Neuronal stem cell (in vitro differentiated cells): ENCODE measurements around the gene KIF26B.

Source experiments
- DNase-seq: peaks from one replicate; pipeline ENCODE4 v3.0.0-alpha.2; 2013; ENCODE audit warnings: low spot score
- H2AFZ ChIP-seq: one replicate; pipeline ENCODE4 v1.6.1; 2013; ENCODE audit warnings: mild to moderate bottlenecking, low read length, inconsistent platforms
- H2AK5ac ChIP-seq: 2 replicates; pipeline ENCODE4 v1.6.1; 2013; ENCODE audit warnings: low read depth, mild to moderate bottlenecking, inconsistent platforms, low read length, moderate library complexity, mixed read lengths
- H2BK120ac ChIP-seq: 2 replicates; pipeline ENCODE4 v1.6.1; 2013; ENCODE audit warnings: low read depth, mild to moderate bottlenecking, inconsistent platforms, low read length, moderate library complexity, mixed read lengths
- H2BK12ac ChIP-seq: one replicate; pipeline ENCODE4 v1.6.1; 2013; ENCODE audit warnings: low read length, inconsistent platforms
- H2BK15ac ChIP-seq: 2 replicates; pipeline ENCODE4 v1.6.1; 2013; ENCODE audit warnings: mild to moderate bottlenecking, low read length, inconsistent platforms, mixed read lengths
- H2BK5ac ChIP-seq: one replicate; pipeline ENCODE4 v1.6.1; 2013; ENCODE audit warnings: inconsistent platforms, mild to moderate bottlenecking, low read length, moderate library complexity
- H3K14ac ChIP-seq: one replicate; pipeline ENCODE4 v1.6.1; 2013; ENCODE audit warnings: low read length, inconsistent platforms
- H3K18ac ChIP-seq: 2 replicates; pipeline ENCODE4 v1.6.1; 2013; ENCODE audit warnings: low read length, inconsistent platforms
- H3K23ac ChIP-seq: 2 replicates; pipeline ENCODE4 v1.6.1; 2013; ENCODE audit warnings: low read depth, mild to moderate bottlenecking, mixed read lengths, low read length, inconsistent platforms; ENCODE audit not compliant: poor library complexity
- H3K27ac ChIP-seq: replicated peaks from 3 replicates; pipeline ENCODE4 v1.5.1; 2013; ENCODE audit warnings: low read length, inconsistent platforms
- H3K27me3 ChIP-seq, 3 experiments: 2 replicates each; pipeline ENCODE4 v1.6.1; 2013; ENCODE audit warnings: low read length in 3 of 3, mild to moderate bottlenecking in 2 of 3, inconsistent platforms in 1 of 3, low read depth in 1 of 3, mixed read lengths in 1 of 3, moderate library complexity in 1 of 3; ENCODE audit not compliant: control insufficient read depth in 3 of 3, insufficient read depth in 3 of 3
- H3K36me3 ChIP-seq, 2 donors: replicated peaks in 1 of 2; 2 replicates each; pipeline ENCODE4 v1.6.1; 2013; ENCODE audit warnings: low read length in 2 of 2; ENCODE audit not compliant: control insufficient read depth in 2 of 2, insufficient read depth in 2 of 2
- H3K4ac ChIP-seq: 2 replicates; pipeline ENCODE4 v1.6.1; 2013; ENCODE audit warnings: inconsistent platforms, mild to moderate bottlenecking, low read length, moderate library complexity
- H3K4me1 ChIP-seq, 2 donors: 1 replicate in 1 of 2; 2 replicates in 1 of 2; pipeline ENCODE4 v1.6.1; 2013; ENCODE audit warnings: low read length in 2 of 2, low read depth in 1 of 2; ENCODE audit not compliant: control insufficient read depth in 2 of 2, insufficient read depth in 1 of 2
- H3K4me2 ChIP-seq: one replicate; pipeline ENCODE4 v1.6.1; 2013; ENCODE audit warnings: mild to moderate bottlenecking, low read length, inconsistent platforms; ENCODE audit not compliant: insufficient read depth, poor library complexity, severe bottlenecking
- H3K4me3 ChIP-seq, 2 donors: 2 replicates each; pipeline ENCODE4 v1.5.1; 2013; ENCODE audit warnings: low read length in 2 of 2, mild to moderate bottlenecking in 2 of 2, inconsistent platforms in 1 of 2, moderate library complexity in 1 of 2
- H3K79me1 ChIP-seq: one replicate; pipeline ENCODE4 v1.6.1; 2013; ENCODE audit warnings: low read depth, mild to moderate bottlenecking, inconsistent platforms, low read length, moderate library complexity
- H3K9ac ChIP-seq: one replicate; pipeline ENCODE4 v1.6.1; 2013; ENCODE audit warnings: mild to moderate bottlenecking, low read depth, low read length, inconsistent platforms; ENCODE audit not compliant: poor library complexity
- H3K9me3 ChIP-seq, 2 donors: replicated peaks in 1 of 2; 2 replicates each; pipeline versions ENCODE3 to v1.6.1; 2013; ENCODE audit warnings: low read length in 2 of 2, mild to moderate bottlenecking in 2 of 2, inconsistent platforms in 1 of 2, low read depth in 1 of 2, mixed read lengths in 1 of 2, moderate library complexity in 1 of 2; ENCODE audit not compliant: control insufficient read depth in 2 of 2, insufficient read depth in 1 of 2
- H4K8ac ChIP-seq: one replicate; pipeline ENCODE4 v1.6.1; 2013; ENCODE audit warnings: low read depth, mild to moderate bottlenecking, inconsistent platforms, low read length, moderate library complexity
- H4K91ac ChIP-seq: one replicate; pipeline ENCODE4 v1.6.1; 2013; ENCODE audit warnings: low read length, low read depth, mild to moderate bottlenecking, inconsistent platforms; ENCODE audit not compliant: poor library complexity
- WGBS, 2 donors: extraction: QIAGEN DNeasy Blood & Tissue Kit; methylation state at CpG; one replicate each; pipeline ENCODE4 v1.1.7; 2013; ENCODE audit warnings: missing lambda C conversion rate in 2 of 2, mixed read lengths in 1 of 2; ENCODE audit not compliant: insufficient read length in 2 of 2, insufficient replicate concordance in 1 of 2; ENCODE audit errors: extremely low coverage in 2 of 2; 5-methylcytosine and 5-hydroxymethylcytosine counted together

Gene KIF26B

GRCh38 chr1:245416781-245417180 lies 262.0 kb downstream of the KIF26B start:
- no peak overlapping the region for H3K27ac ChIP-seq
- no CpG with 5 or more reads among the region's 2 CpGs for WGBS, 2 donors
- peaks cover 8 to 9% of the 10 kb centered on the region in 2 donors for H3K4me1 ChIP-seq
- H3K23ac ChIP-seq: no peak overlapping the region
- H2BK5ac ChIP-seq: no peak overlapping the region
- H2BK15ac ChIP-seq: no peak overlapping the region
- H2AFZ ChIP-seq: no peak overlapping the region
- H3K79me1 ChIP-seq: no peaks in the 10 kb centered on the region
- no peak overlapping the region for H3K4me3 ChIP-seq
- H3K9ac ChIP-seq: no peak overlapping the region
- no peak overlapping the region for H3K14ac ChIP-seq
- H3K4ac ChIP-seq: no peak overlapping the region
- H3K36me3 ChIP-seq: peaks cover 0 to 20% of the 10 kb centered on the region in 2 donors
- H3K27me3 ChIP-seq: no peaks in the 10 kb centered on the region
- H3K9me3 ChIP-seq: no peaks in the 10 kb centered on the region
- no peak overlapping the region for H4K91ac ChIP-seq
- no peak overlapping the region for H2AK5ac ChIP-seq
- H4K8ac ChIP-seq: no peak overlapping the region
- no peak overlapping the region for H3K4me2 ChIP-seq
- H2BK12ac ChIP-seq: no peak overlapping the region
- no peak overlapping the region for H2BK120ac ChIP-seq
- DNase-seq: no peak
- peak overlapping the region; percentile 67 for H3K18ac ChIP-seq

DNA sequence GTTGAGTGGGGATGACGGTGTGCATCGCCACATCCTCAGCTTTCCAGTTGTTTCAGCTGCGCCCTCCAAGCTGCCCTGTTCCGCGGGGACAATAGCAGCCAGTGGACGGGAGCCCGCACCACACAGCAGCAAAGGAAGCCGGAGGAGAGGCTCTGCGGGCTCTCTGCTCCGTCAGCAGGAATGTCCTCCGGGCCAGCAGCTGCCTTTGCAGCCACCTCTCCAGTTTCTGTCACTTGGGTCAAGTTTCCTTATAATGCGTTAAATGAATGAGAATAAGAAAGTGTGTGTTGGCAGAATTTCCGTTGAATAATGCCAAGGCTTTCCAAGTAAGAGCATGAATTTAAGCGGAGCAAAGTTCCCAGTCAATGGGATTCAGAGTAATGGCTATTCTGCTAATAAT lies 263.3 kb downstream of the KIF26B start:
- Histone ChIP-seq H3K4me2 (no peak overlapping the region), H3K23ac (no peak overlapping the region), H3K36me3 (peaks cover 0 to 27% of the 10 kb centered on the region in 2 donors), H3K79me1 (no peaks in the 10 kb centered on the region), H3K4me3 (no peak overlapping the region), H4K91ac (no peak overlapping the region), H3K9me3 (no peaks in the 10 kb centered on the region), H3K14ac (no peak overlapping the region), H3K4me1 (peaks cover 2 to 8% of the 10 kb centered on the region in 2 donors), H3K27me3 (no peaks in the 10 kb centered on the region), H2AFZ (no peak overlapping the region), H3K27ac (no peak overlapping the region), H2BK12ac (no peak overlapping the region), H2BK15ac (peak overlapping the region; percentile 5), H3K9ac (no peak overlapping the region), H2AK5ac (no peak overlapping the region), H2BK120ac (no peak overlapping the region), H3K18ac (no peak overlapping the region), H3K4ac (no peak overlapping the region), H4K8ac (no peak overlapping the region), H2BK5ac (no peak overlapping the region)
- no peak for DNase-seq
- WGBS, 2 donors: no CpG with 5 or more reads among the region's 14 CpGs

DNA sequence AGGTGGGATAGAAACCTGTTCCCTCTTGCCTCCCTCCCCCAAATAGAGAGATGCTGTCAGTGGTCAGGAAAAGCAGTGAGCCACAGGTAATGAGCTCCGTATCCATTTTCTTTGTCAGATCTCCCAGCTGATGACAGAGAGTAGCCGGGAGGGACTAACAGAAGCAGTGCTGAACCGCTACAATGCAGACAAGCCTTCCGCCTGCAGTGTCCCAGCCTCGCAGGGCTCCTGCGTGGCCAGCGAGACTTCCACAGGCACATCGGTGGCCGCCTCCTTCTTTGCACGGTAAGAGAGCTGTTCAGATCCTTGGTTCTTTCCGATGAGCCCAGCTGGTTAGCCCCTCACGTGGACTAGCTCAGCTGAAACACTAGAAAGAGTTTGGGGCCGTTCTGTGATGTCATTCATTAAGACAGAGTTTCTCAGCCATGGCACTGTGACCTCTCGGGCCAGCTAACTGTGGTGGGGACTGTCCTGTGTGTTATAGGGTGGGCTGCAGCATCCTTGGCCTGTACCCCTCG lies 264.7 kb downstream of the KIF26B start:
- H3K4ac ChIP-seq: no peak overlapping the region
- no CpG with 5 or more reads among the region's 15 CpGs for WGBS, 2 donors
- H4K8ac ChIP-seq: no peak overlapping the region
- no peak overlapping the region for H2BK120ac ChIP-seq
- no peak overlapping the region for H2AK5ac ChIP-seq
- peaks cover 2 to 5% of the 10 kb centered on the region in 2 donors for H3K4me1 ChIP-seq
- H4K91ac ChIP-seq: no peak overlapping the region
- DNase-seq: no peak
- H3K4me2 ChIP-seq: no peak overlapping the region
- H3K9me3 ChIP-seq: no peaks in the 10 kb centered on the region
- peak overlapping the region; percentile 68 for H3K18ac ChIP-seq
- H3K4me3 ChIP-seq: no peak overlapping the region
- no peaks in the 10 kb centered on the region for H3K27me3 ChIP-seq
- H2BK5ac ChIP-seq: no peak overlapping the region
- H2AFZ ChIP-seq: no peak overlapping the region
- H3K27ac ChIP-seq: no peak overlapping the region
- H3K9ac ChIP-seq: no peak overlapping the region
- H3K23ac ChIP-seq: no peak overlapping the region
- no peak overlapping the region for H2BK15ac ChIP-seq
- H3K36me3 ChIP-seq: peaks cover 0 to 27% of the 10 kb centered on the region in 2 donors
- no peaks in the 10 kb centered on the region for H3K79me1 ChIP-seq
- no peak overlapping the region for H3K14ac ChIP-seq
- no peak overlapping the region for H2BK12ac ChIP-seq

DNA sequence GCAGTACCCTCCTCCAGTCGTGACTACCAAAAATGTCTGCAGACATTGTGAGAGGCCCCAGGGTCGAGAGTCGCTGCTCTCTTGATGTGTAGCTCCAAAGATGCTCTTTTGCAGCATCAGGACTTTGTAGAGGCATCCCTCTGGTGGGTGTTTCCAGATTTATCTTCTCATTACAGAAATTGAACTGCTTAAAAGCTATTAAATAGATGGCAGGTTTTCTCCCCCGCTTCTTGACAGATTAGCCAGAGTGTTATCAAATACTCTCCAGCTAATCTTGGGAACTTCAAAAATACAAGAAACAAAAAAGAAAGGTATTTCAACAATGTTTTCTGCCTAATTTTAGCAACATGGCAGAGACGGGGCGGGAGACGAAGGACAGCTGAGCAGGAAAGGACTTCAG lies 265.2 kb downstream of the KIF26B start:
- no peaks in the 10 kb centered on the region for H3K27me3 ChIP-seq
- no peak overlapping the region for H4K8ac ChIP-seq
- H2AK5ac ChIP-seq: no peak overlapping the region
- no CpG with 5 or more reads among the region's 7 CpGs for WGBS, 2 donors
- no peak overlapping the region for H3K14ac ChIP-seq
- H3K9me3 ChIP-seq: no peaks in the 10 kb centered on the region
- peaks cover 0 to 27% of the 10 kb centered on the region in 2 donors for H3K36me3 ChIP-seq
- H3K23ac ChIP-seq: no peak overlapping the region
- H2BK15ac ChIP-seq: no peak overlapping the region
- no peak overlapping the region for H3K9ac ChIP-seq
- no peak overlapping the region for H2BK5ac ChIP-seq
- H3K4me2 ChIP-seq: no peak overlapping the region
- peak overlapping the region; percentile 68 for H3K18ac ChIP-seq
- H4K91ac ChIP-seq: no peak overlapping the region
- no peaks in the 10 kb centered on the region for H3K79me1 ChIP-seq
- no peak overlapping the region for H3K4ac ChIP-seq
- no peak overlapping the region for H2AFZ ChIP-seq
- H3K4me3 ChIP-seq: no peak overlapping the region
- H3K27ac ChIP-seq: no peak overlapping the region
- peaks cover 2 to 5% of the 10 kb centered on the region in 2 donors for H3K4me1 ChIP-seq
- H2BK120ac ChIP-seq: no peak overlapping the region
- no peak overlapping the region for H2BK12ac ChIP-seq
- DNase-seq: no peak
